GM12878 (cell line): ENCODE results near the gene CDC42BPB.

Experiments
- ATF2 ChIP-seq: IDR thresholded peaks from 2 replicates; pipeline ENCODE4 v1.6.1; 2012; ENCODE audit warnings: low read length, inconsistent platforms
- CHD1 ChIP-seq: IDR thresholded peaks from 2 replicates; pipeline ENCODE4 v1.6.1; 2012; ENCODE audit warnings: low read depth, low read length, improper control_type of control experiment
- CTCF ChIP-seq, 3 experiments: IDR thresholded peaks in 2 of 3; conservative IDR thresholded peaks in 1 of 3; 2 replicates each; pipeline ENCODE4 v1.5.1; 2011; ENCODE audit warnings: low read depth in 3 of 3, low read length in 3 of 3, mild to moderate bottlenecking in 3 of 3, control low read depth in 2 of 3, moderate library complexity in 2 of 3, inconsistent platforms in 1 of 3, mixed read lengths in 1 of 3; ENCODE audit not compliant: control insufficient read depth in 2 of 3, insufficient read depth in 1 of 3; ENCODE audit errors: extremely low read depth in 1 of 3
- GABPA ChIP-seq: IDR thresholded peaks from 2 replicates; pipeline ENCODE4 v1.6.1; 2014; ENCODE audit warnings: antibody characterized with exemption, low read depth, mild to moderate bottlenecking, inconsistent platforms
- IRF3 ChIP-seq: fragments of 450-650 bp; IDR thresholded peaks from 2 replicates; pipeline ENCODE4 v1.6.1; 2014; ENCODE audit warnings: mild to moderate bottlenecking
- MYC ChIP-seq: IDR thresholded peaks from 2 replicates; pipeline ENCODE4 v1.6.1; 2011; ENCODE audit warnings: mild to moderate bottlenecking, low read length, moderate library complexity, inconsistent platforms; ENCODE audit not compliant: insufficient read depth, insufficient replicate concordance, insufficient read length, severe bottlenecking
- POLR2AphosphoS5 ChIP-seq: IDR thresholded peaks from 2 replicates; pipeline ENCODE4 v1.6.1; 2011; ENCODE audit warnings: mild to moderate bottlenecking, low read length, inconsistent platforms
- POU2F2 ChIP-seq: IDR thresholded peaks from 3 replicates; pipeline ENCODE4 v1.6.1; 2011; ENCODE audit warnings: low read depth, mild to moderate bottlenecking, low read length, borderline replicate concordance
- SIN3A ChIP-seq: IDR thresholded peaks from 2 replicates; pipeline ENCODE4 v1.6.1; 2012; ENCODE audit warnings: low read depth, low read length, improper control_type of control experiment
- SMC3 ChIP-seq: IDR thresholded peaks from 2 replicates; pipeline ENCODE4 v1.6.1; 2011; ENCODE audit warnings: low read length, improper control_type of control experiment, borderline replicate concordance
- SRF ChIP-seq, 2 experiments: IDR thresholded peaks; 2 replicates each; pipeline ENCODE4 v1.6.1; 2011; ENCODE audit warnings: low read depth in 2 of 2, low read length in 2 of 2, mild to moderate bottlenecking in 1 of 2, moderate library complexity in 1 of 2
- YY1 ChIP-seq: IDR thresholded peaks from 2 replicates; pipeline ENCODE4 v1.6.1; 2011; ENCODE audit warnings: low read depth, mild to moderate bottlenecking, low read length
- ZNF274 ChIP-seq: IDR thresholded peaks from one replicate; pipeline ENCODE4 v1.8.0; 2011; ENCODE audit not compliant: insufficient read length, insufficient read depth
- ZNF687 ChIP-seq: fragments of 450-650 bp; IDR thresholded peaks from 2 replicates; pipeline ENCODE4 v1.6.1; 2017; ENCODE audit warnings: mild to moderate bottlenecking, moderate library complexity

- TF ChIP-seq CTCF (IDR thresholded peaks at IDR 0.05 in 2 of 3, conservative IDR thresholded peaks at IDR 0.05 in 1 of 3; ENCODE audit: control insufficient read depth in 2 of 3, extremely low read depth in 1 of 3, insufficient read depth in 1 of 3, low read depth in 3 of 3, low read length in 3 of 3) = no peak
- TF ChIP-seq IRF3 = no peak
- no peak for TF ChIP-seq CHD1
- no peak for TF ChIP-seq SIN3A
- no peak for TF ChIP-seq ZNF687
- TF ChIP-seq GABPA = no peak
- no peak for TF ChIP-seq ATF2
- no peak for TF ChIP-seq SMC3
- no peak for TF ChIP-seq POLR2AphosphoS5
- TF ChIP-seq ZNF274 = no peak
- TF ChIP-seq YY1 = no peak
- TF ChIP-seq MYC = no peak
- TF ChIP-seq SRF (IDR thresholded peaks at IDR 0.05; ENCODE audit: low read depth in 2 of 2, low read length in 2 of 2) = no peak
- no peak for TF ChIP-seq POU2F2
Observed at GRCh38 chr14:103003351-103003615, 54.1 kb downstream of the CDC42BPB start.
